GM20000 (cell line): ENCODE results near the gene BTG4.

ENCODE experiments used
- DNase-seq: peaks from one replicate; pipeline ENCODE4 v3.0.0; 2012; ENCODE audit warnings: low spot score
- CTCF ChIP-seq: IDR thresholded peaks from 2 replicates; pipeline ENCODE4 v1.5.1; 2012; ENCODE audit warnings: mild to moderate bottlenecking, control low read depth; ENCODE audit errors: extremely low read depth, missing control alignments

BTG4 gene

GRCh38 chr11:111555255-111555654, 43.1 kb upstream of the BTG4 start:
- TF ChIP-seq CTCF, result no peak
- DNase-seq, result no peak

DNA sequence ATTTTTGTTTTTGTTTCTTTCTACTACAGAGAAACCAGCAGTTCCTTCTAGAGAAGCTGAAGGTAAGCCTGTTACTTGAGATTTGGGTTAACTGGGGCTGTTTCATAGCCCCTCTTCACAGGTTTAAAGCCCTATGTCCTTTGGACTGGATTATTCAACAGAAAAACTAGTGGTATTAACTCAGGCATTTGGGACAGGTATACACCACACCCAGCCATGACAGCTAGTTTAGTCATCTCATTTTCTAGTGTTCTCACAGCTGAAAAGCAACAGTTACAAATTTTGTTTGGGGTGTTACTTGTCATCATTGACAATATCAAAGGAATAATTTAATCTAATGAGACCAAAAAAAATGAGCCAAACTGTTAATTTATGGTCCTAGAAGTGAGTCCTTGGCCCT, 42.3 kb upstream of the BTG4 start:
- no peak for TF ChIP-seq CTCF
- DNase-seq, result no peak

DNA sequence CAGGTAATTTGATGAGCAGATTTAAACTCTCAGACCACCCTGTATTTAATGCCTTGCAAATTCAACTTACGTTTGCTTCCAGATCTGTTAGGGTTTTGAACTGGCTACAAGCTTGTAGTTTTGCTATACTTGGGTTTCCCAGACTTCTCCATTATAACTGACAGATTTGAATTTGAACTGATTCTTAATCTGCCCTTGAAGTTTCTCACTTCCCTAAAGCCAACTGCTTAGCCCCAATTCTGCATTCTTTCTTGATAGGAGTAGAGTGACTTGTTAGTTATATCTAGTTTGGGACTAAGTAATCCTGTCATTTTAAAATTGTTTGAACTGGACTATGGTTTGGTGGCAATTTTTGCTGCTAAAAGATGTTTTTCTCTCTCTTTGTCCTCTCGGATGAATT, 38.1 kb upstream of the BTG4 start:
- no peak for DNase-seq
- TF ChIP-seq CTCF, result no peak

DNA sequence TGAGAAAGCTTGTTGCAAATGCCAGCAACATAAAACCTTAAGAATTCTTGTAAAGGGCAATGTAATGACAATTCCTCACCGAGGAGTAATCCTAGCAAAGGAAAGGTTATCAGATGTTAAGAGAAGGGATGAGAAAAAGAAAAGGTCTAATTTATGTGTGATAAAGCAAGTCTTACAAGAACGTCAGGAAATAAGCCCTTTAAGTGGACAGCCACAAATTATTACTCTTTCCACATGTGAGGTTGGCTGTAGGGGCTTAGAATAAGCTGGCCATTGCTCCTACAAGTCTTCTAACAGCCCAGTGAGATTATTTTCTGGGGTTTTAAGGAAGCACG, 37.6 kb upstream of the BTG4 start:
- TF ChIP-seq CTCF, result no peak
- DNase-seq, result no peak

DNA sequence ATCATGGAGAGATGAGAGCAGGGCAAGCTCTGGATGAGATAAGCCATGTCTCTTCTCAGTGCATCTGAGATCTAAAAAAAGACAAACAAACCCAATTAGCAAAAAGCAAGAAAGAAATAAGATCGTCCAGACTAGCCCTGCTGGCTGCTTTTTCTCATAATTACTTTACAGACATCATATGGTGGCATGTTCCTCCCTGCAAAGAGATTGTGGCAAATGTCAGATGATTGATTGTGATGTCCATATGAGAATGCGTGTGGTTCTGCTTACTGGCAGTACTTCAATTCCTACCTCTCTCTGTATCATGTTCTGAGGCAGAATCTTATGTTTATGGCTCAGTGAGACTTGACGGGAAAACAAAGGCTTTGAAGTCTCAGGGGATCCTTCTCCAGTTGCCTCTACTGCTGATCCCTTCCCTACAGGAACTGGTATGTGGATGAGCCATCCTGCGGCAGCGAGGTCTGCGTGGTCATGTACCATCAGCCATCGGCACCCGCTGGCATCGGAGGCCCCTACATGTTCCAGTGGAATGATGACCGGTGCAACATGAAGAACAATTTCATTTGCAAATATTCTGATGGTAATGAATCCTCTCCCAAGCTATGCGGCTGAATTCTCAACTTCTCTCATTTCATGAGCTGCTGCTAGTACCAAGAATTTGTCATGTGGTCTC, 37.1 kb upstream of the BTG4 start:
- no peak for TF ChIP-seq CTCF
- no peak for DNase-seq

GRCh38 chr11:111548525-111548924, 36.3 kb upstream of the BTG4 start:
- DNase-seq, result no peak
- TF ChIP-seq CTCF, result no peak

DNA sequence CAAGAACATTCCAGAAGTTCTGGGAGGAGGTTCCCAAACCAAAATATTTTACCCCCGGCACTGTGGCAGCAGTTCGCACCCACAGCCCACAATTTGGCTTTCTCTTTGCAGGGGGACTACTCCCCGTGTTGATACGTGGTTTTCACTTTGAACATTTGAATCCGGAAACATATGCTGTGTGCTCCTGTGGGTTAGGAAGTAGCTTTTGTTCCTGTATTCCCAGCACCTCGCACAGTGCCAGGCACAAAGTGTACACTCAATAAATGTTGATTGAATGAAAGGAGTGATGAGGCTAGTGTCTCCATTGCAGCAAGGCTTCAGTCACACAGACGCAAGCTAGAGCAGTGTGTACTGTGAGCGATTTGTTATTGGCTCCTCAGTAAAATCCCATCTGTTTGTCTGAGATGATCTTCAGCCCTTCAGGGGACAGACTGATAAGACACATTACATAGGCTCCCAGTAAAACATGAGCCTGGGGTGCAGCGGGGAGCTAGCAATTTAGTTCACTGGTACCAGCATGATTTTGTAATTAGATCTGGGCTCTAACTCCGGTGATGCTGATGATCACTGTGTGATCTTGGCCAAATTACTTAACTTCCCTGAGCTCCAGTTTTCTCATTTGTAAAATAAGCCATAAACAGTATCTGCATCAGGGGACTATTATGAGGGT, 30.6 kb upstream of the BTG4 start:
- no peak for TF ChIP-seq CTCF
- no peak for DNase-seq
